B cell (primary cell): Measurements from ENCODE around the gene BRIP1. TPM values are rescaled to one million over a fixed set of nuclear protein-coding genes. Genes with fewer than 3 reads are reported as not detected.

Source experiments
- ATAC-seq: fragments of 200-7000 bp; cut with Tn5 transposase; one replicate; pipeline ENCODE4 v1.10.0; 2021; ENCODE audit warnings: low read depth, mild to moderate bottlenecking, moderate number of reproducible peaks, moderate library complexity
- CTCF ChIA-PET: fragments of 350-600 bp; sonication (Branson Sonifier 250); formaldehyde crosslinking; loops from one replicate; lab custom pipeline; 2021; ENCODE audit warnings: antibody characterized with exemption, inconsistent platforms; lab: Charles Lee
- POLR2A ChIA-PET: fragments of 350-600 bp; sonication (Branson Sonifier 250); formaldehyde crosslinking; loops from one replicate; lab custom pipeline; 2021; ENCODE audit warnings: antibody characterized with exemption; lab: Charles Lee
- DNase-seq: peaks from one replicate; pipeline ENCODE4 v3.0.0; 2013
- H2AFZ ChIP-seq: 2 replicates; pipeline ENCODE4 v1.6.1; 2012; ENCODE audit warnings: mild to moderate bottlenecking, low read depth, low read length; ENCODE audit not compliant: insufficient read depth, poor library complexity, severe bottlenecking
- H3K27ac ChIP-seq, 2 donors: 1 replicate in 1 of 2; 2 replicates in 1 of 2; pipeline ENCODE4 v1.5.1; 2012 to 2013; ENCODE audit warnings: low read length in 2 of 2, mild to moderate bottlenecking in 2 of 2, moderate library complexity in 1 of 2
- H3K27me3 ChIP-seq, 4 experiments: fragments of 200-600 bp in 1 of 4; sonication (generic) in 1 of 4; replicated peaks in 1 of 4; 1 replicate in 2 of 4; 2 replicates in 2 of 4; pipeline versions ENCODE4 v1.6.1 to v1.7.0; 2013 to 2016; ENCODE audit warnings: low read length in 3 of 4, mild to moderate bottlenecking in 2 of 4, mixed read lengths in 1 of 4, moderate library complexity in 1 of 4; ENCODE audit not compliant: insufficient read depth in 4 of 4, control insufficient read depth in 3 of 4; ENCODE audit errors: control extremely low read depth in 1 of 4
- H3K36me3 ChIP-seq, 2 experiments: replicated peaks in 1 of 2; 1 replicate in 1 of 2; 2 replicates in 1 of 2; pipeline versions ENCODE4 v1.6.1 to v1.7.1; 2013; ENCODE audit warnings: low read length in 1 of 2; ENCODE audit not compliant: insufficient read depth in 2 of 2, control insufficient read depth in 1 of 2; ENCODE audit errors: control extremely low read depth in 1 of 2, extremely low read depth in 1 of 2
- H3K4me1 ChIP-seq, 2 donors: fragments of 200-600 bp in 1 of 2; sonication (generic) in 1 of 2; 1 replicate in 1 of 2; 2 replicates in 1 of 2; pipeline versions ENCODE4 v1.5.1 to v1.6.1; 2013 to 2017; ENCODE audit warnings: low read length in 2 of 2; ENCODE audit not compliant: control insufficient read depth in 2 of 2, insufficient read depth in 2 of 2
- H3K4me2 ChIP-seq: replicated peaks from 2 replicates; pipeline ENCODE3; 2012; ENCODE audit warnings: mild to moderate bottlenecking, low read depth, low read length; ENCODE audit not compliant: poor library complexity, severe bottlenecking
- H3K4me3 ChIP-seq, 5 experiments: fragments of 200-600 bp in 1 of 5; sonication (generic) in 1 of 5; 1 replicate in 3 of 5; 2 replicates in 2 of 5; pipeline versions ENCODE4 v1.5.1 to v1.7.0; 2011 to 2016; ENCODE audit warnings: low read length in 4 of 5, mild to moderate bottlenecking in 4 of 5, low read depth in 2 of 5, control low read depth in 1 of 5, moderate library complexity in 1 of 5; ENCODE audit not compliant: insufficient read depth in 1 of 5; ENCODE audit errors: control extremely low read depth in 1 of 5, extremely low read depth in 1 of 5
- H3K79me2 ChIP-seq: fragments of 200-600 bp; sonication (generic); one replicate; pipeline ENCODE4 v1.6.0; 2016; ENCODE audit warnings: low read length; ENCODE audit not compliant: control insufficient read depth, insufficient read depth
- H3K9ac ChIP-seq: fragments of 200-600 bp; sonication (generic); 2 replicates; pipeline ENCODE4 v1.6.1; 2017; ENCODE audit warnings: mild to moderate bottlenecking, low read length, moderate library complexity
- H3K9me3 ChIP-seq, 3 donors: one replicate each; pipeline versions ENCODE4 v1.6.1 to v1.7.1; 2013; ENCODE audit warnings: low read length in 2 of 3; ENCODE audit not compliant: control insufficient read depth in 2 of 3, insufficient read depth in 1 of 3; ENCODE audit errors: control extremely low read depth in 1 of 3
- H4K20me1 ChIP-seq: 2 replicates; pipeline ENCODE4 v1.6.0; 2012; ENCODE audit warnings: mild to moderate bottlenecking, low read length; ENCODE audit not compliant: insufficient read depth, control insufficient read depth, poor library complexity, severe bottlenecking
- H3K27ac Mint-ChIP-seq: one replicate; pipeline ENCODE4 v1.8.0; 2021; ENCODE audit warnings: mixed read lengths
- H3K27me3 Mint-ChIP-seq: one replicate; pipeline ENCODE4 v1.8.0; 2021; ENCODE audit warnings: mixed read lengths
- H3K4me1 Mint-ChIP-seq: one replicate; pipeline ENCODE4 v1.8.0; 2021; ENCODE audit warnings: mixed read lengths
- H3K4me3 Mint-ChIP-seq: one replicate; pipeline ENCODE4 v1.8.0; 2021; ENCODE audit warnings: mixed read lengths
- H3K9me3 Mint-ChIP-seq: one replicate; pipeline ENCODE4 v1.8.0; 2022; ENCODE audit warnings: mixed read lengths; ENCODE audit not compliant: insufficient read depth
- EZH2 ChIP-seq: IDR thresholded peaks from 2 replicates; pipeline ENCODE4 v1.6.1; 2012; ENCODE audit warnings: borderline replicate concordance, low read depth, mild to moderate bottlenecking, moderate library complexity, low read length; ENCODE audit not compliant: insufficient read depth, poor library complexity, severe bottlenecking
- WGBS: methylation state at CpG from one replicate; pipeline ENCODE4 v1.1.5; 2013; ENCODE audit warnings: missing lambda C conversion rate; ENCODE audit not compliant: insufficient coverage; 5-methylcytosine and 5-hydroxymethylcytosine counted together
- intact Hi-C: fragments of 100-400 bp; cut with micrococcal nuclease; formaldehyde crosslinking; loops from one replicate; pipeline ENCODE4 v1.10.0; 2022
- polyA plus RNA-seq: library from polyadenylated mRNA; depleted of rRNA; stranded (reverse); fragments of >200 nt; gene quantifications from 2 replicates; pipeline ENCODE4 v1.2.3, GENCODE V29; 2012
- total RNA-seq, 2 donors: library from RNA; stranded (reverse); fragments of 120-200 nt in 1 of 2; gene quantifications; 1 replicate in 1 of 2; 2 replicates in 1 of 2; pipeline versions ENCODE4 v1.2.3 to v1.2.4, GENCODE V29; 2013 to 2022
- TF ChIP-seq, protein P1 (sequence below): fragments of 200-600 bp; IDR thresholded peaks from one replicate; pipeline ENCODE4 v1.8.0; 2022; ENCODE audit warnings: antibody characterized with exemption, mild to moderate bottlenecking

Gene BRIP1
- total and polyA plus RNA-seq, 2 donors (not counting 1 experiment from before 2014, with no cell fraction given) = 0.89 to 2.4 TPM

DNA sequence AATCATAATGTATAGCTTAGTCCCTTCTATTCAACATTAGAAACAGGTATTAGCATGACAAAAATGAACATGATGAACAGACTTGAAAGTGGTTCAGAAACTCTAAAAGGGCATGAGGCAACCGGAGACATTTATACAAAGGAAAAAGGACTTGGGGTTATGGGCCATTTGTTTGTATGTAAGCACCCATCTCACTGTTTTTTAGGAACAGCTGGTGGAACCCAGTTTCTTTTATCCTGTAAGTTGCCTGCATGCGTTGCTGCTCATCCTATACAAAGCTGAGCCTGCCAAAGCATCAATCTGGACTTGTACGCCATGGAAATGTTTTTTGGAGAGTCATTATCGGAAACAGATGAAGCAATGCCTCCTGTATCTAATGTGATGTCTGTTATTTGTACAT is 200.0 kb downstream of the BRIP1 start:
- DNase-seq (no peak), ATAC-seq (no peak)
- Mint-ChIP-seq H3K9me3 (no peaks in the 10 kb centered on the region), H3K27ac (no peak overlapping the region), H3K4me3 (no peak overlapping the region), H3K4me1 (no peaks in the 10 kb centered on the region), H3K27me3 (peaks cover 2% of the 10 kb centered on the region)
- Histone ChIP-seq H3K36me3 (no peaks in the 10 kb centered on the region), H3K4me2 (no peak overlapping the region), H3K9me3 (no peaks in the 10 kb centered on the region), H3K27ac (no peak overlapping the region), H4K20me1 (no peaks in the 10 kb centered on the region), H3K4me3 (no peak overlapping the region), H3K9ac (no peak overlapping the region), H2AFZ (no peak overlapping the region), H3K79me2 (no peaks in the 10 kb centered on the region), H3K27me3 (no peaks in the 10 kb centered on the region), H3K4me1 (no peaks in the 10 kb centered on the region)
- intact Hi-C loops = no loop called here
- ChIA-PET CTCF (no interaction called here), POLR2A (no interaction called here)
- TF ChIP-seq, protein P1, sequence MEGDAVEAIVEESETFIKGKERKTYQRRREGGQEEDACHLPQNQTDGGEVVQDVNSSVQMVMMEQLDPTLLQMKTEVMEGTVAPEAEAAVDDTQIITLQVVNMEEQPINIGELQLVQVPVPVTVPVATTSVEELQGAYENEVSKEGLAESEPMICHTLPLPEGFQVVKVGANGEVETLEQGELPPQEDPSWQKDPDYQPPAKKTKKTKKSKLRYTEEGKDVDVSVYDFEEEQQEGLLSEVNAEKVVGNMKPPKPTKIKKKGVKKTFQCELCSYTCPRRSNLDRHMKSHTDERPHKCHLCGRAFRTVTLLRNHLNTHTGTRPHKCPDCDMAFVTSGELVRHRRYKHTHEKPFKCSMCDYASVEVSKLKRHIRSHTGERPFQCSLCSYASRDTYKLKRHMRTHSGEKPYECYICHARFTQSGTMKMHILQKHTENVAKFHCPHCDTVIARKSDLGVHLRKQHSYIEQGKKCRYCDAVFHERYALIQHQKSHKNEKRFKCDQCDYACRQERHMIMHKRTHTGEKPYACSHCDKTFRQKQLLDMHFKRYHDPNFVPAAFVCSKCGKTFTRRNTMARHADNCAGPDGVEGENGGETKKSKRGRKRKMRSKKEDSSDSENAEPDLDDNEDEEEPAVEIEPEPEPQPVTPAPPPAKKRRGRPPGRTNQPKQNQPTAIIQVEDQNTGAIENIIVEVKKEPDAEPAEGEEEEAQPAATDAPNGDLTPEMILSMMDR = no peak
- no peak for TF ChIP-seq EZH2
- 100% methylated on average over 1 of the region's 4 CpGs for WGBS

DNA sequence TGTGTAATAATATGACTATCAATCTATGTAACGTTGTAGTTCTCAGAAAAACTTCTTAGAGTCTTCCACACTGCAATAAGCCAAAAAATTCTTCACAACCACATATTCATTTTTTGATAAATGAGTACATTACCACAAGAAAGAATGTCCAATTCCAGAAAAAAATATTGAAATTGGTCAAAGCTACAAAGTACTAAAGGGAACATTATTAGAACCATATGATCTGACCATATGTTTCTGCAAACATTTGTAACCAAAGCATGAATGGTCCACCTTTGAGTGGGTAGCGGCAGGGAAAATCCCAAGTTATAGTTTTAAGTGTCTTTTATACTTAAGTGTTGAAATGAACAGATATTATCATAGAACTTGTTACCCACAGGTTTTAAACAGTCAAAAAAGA is 200.6 kb downstream of the BRIP1 start:
- H3K4me2 ChIP-seq = no peak overlapping the region
- ChIA-PET POLR2A (no interaction called here), CTCF (no interaction called here)
- ATAC-seq (no peak), DNase-seq (no peak)
- H3K9me3 ChIP-seq = no peaks in the 10 kb centered on the region
- Mint-ChIP-seq H3K27me3 (peaks cover 2% of the 10 kb centered on the region), H3K4me1 (no peaks in the 10 kb centered on the region), H3K9me3 (no peaks in the 10 kb centered on the region), H3K27ac (no peak overlapping the region), H3K4me3 (no peak overlapping the region)
- no peak overlapping the region for H3K9ac ChIP-seq
- WGBS = no CpG with 5 or more reads among the region's 2 CpGs
- no peaks in the 10 kb centered on the region for H4K20me1 ChIP-seq
- no peaks in the 10 kb centered on the region for H3K4me1 ChIP-seq
- H3K27me3 ChIP-seq = no peaks in the 10 kb centered on the region
- no peak overlapping the region for H3K27ac ChIP-seq
- TF ChIP-seq EZH2 = no peak
- TF ChIP-seq, protein P1 = no peak
- no peaks in the 10 kb centered on the region for H3K79me2 ChIP-seq
- no peak overlapping the region for H2AFZ ChIP-seq
- no peaks in the 10 kb centered on the region for H3K36me3 ChIP-seq
- intact Hi-C loops = no loop called here
- H3K4me3 ChIP-seq = no peak overlapping the region
